Measurements from ENCODE around the gene RNU6-7.

RNU6-7 gene

DNA sequence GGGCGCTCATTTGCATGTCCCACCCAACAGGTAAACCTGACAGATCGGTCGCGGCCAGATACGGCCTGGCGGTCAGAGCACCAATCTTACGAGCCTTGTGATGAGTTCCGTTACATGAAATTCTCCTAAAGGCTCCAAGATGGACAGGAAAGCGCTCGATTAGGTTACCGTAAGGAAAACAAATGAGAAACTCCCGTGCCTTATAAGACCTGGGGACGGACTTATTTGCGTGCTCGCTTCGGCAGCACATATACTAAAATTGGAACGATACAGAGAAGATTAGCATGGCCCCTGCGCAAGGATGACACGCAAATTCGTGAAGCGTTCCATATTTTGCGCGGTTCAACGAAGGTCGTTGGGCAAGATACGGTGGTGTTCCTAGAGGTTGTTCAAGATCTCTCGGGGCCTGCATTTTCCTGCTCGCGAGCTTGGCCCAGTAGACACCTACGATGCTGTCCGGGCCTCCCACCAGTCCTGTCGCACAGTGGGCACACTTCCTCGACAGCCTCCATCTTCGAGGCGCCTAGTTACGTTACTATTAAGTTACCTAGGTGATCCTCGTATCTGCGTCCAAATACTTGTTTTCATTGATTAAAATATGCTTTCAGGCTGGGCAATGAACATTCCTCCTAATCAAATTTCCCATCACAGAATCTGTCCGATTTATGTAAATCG is at the start of gene RNU6-7:
Gene RNU6-7 (plus strand): TSS at position 230 of the 675 bp plus-strand sequence.
- peak; percentile 39 for DNase-seq (ENCODE audit: low read depth)
- TF ChIP-seq, protein P1, sequence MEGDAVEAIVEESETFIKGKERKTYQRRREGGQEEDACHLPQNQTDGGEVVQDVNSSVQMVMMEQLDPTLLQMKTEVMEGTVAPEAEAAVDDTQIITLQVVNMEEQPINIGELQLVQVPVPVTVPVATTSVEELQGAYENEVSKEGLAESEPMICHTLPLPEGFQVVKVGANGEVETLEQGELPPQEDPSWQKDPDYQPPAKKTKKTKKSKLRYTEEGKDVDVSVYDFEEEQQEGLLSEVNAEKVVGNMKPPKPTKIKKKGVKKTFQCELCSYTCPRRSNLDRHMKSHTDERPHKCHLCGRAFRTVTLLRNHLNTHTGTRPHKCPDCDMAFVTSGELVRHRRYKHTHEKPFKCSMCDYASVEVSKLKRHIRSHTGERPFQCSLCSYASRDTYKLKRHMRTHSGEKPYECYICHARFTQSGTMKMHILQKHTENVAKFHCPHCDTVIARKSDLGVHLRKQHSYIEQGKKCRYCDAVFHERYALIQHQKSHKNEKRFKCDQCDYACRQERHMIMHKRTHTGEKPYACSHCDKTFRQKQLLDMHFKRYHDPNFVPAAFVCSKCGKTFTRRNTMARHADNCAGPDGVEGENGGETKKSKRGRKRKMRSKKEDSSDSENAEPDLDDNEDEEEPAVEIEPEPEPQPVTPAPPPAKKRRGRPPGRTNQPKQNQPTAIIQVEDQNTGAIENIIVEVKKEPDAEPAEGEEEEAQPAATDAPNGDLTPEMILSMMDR (IDR thresholded peaks at IDR 0.05; ENCODE audit: insufficient read depth, low read depth, low read length, missing control alignments) = no peak
- H3K4me3 ChIP-seq (ENCODE audit: low read length) = peak within 1 kb of the TSS; percentile 65

DNA sequence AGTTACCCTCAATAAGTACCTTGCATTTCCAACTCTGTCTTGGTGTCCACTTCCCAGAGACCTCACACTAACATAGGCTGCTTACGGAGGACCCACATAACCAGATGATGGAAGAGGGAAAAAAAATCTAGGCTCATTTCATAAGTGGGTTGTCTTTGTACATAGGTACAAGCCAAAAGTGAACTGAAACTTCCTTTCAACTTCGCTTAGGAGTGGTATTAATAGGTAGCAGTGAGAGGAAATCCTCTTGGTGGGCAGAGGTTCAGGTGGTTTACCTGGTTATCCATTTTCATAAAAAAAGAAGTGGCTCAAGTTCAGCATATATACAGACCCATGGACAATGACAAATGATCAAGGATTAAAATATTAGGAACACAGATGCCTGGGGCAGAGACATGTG is 35.8 kb upstream of the RNU6-7 start:
- no peak for DNase-seq (ENCODE audit: low read depth)
- TF ChIP-seq, protein P1 (IDR thresholded peaks at IDR 0.05; ENCODE audit: insufficient read depth, low read depth, low read length, missing control alignments) = no peak
- H3K4me3 ChIP-seq (ENCODE audit: low read length) = no peak overlapping the region

DNA sequence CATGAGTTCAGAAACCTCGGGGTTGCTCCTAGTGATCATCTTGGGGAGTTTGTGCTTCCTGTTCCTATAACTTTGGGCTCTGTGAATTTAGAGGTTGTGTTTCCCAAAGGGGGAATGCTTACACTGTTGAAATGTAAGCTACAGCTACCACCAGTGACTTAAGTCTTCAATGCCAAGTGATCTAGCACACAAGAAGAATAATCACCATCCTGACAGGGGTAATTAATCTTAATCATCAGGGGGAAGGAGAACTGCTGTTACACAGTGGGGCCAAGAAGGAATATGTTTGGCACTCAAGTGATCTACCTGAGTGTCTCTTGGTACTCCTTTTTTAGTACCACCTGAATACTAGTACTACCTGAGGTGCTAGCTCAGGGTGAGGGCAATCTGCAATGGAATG is 34.9 kb upstream of the RNU6-7 start:
- no peak overlapping the region for H3K4me3 ChIP-seq (ENCODE audit: low read length)
- no peak for DNase-seq (ENCODE audit: low read depth)
- TF ChIP-seq, protein P1 (IDR thresholded peaks at IDR 0.05; ENCODE audit: insufficient read depth, low read depth, low read length, missing control alignments) = no peak

DNA sequence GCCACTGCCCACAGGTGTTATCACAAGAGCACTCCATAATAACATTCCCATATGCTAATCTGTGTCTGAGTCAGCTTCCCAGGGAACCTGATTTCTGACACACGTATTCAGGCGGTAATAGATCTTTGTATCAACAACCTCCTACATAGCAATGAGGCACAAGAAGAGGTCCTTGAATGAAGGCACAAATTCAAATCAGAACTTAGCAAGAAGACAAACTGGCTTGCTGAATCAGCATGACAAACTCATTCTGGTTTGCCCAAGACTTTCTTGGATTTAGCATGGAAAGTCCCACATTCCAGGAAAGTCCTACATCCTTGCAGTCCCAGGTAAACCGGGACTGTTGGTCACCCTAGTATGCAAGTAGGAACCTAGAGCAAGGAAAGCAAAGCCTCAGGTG is 33.9 kb upstream of the RNU6-7 start:
- peak; percentile 65 for DNase-seq (ENCODE audit: low read depth)
- TF ChIP-seq, protein P1 (IDR thresholded peaks at IDR 0.05; ENCODE audit: insufficient read depth, low read depth, low read length, missing control alignments) = no peak
- no peak overlapping the region for H3K4me3 ChIP-seq (ENCODE audit: low read length)

DNA sequence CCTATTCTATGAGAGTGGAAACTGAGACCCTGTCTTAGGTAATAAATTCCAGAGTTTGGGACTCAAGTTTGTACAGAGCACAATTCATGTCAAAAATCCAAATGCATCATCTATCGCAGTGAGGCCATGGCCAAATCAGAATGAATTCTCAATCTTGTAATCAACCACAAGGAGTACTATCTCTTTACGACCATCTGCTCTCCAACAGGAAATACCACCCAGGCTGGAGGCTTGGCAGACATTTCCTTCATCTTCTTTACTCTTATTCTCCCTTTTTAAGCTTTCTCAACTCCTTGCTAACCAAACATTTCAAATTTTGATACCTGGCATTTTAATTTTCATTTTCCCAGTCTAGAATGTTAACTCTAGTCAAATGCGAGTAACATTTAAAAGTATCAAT is 32.7 kb upstream of the RNU6-7 start:
- TF ChIP-seq, protein P1 (IDR thresholded peaks at IDR 0.05; ENCODE audit: insufficient read depth, low read depth, low read length, missing control alignments) = no peak
- DNase-seq (ENCODE audit: low read depth) = no peak
- H3K4me3 ChIP-seq (ENCODE audit: low read length) = no peak overlapping the region

DNA sequence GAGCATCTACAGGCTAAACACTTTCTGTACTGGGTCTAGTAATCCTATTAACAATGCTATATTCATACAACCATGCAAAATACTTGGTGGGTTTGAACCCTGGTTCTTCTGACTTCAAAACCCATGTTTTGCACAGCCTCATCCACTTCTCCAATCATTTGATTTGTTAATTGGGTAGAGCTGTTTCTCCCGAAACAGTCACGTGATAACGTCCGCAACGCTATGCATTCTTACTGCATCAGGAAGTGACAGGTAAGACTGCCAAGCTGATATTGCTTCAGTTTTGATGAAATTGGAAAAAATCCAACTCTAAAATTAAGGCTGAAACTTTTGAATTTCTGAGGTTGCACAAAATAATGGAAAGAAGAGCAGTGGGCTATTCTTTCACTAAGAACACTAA is 30.4 kb upstream of the RNU6-7 start:
- no peak overlapping the region for H3K4me3 ChIP-seq (ENCODE audit: low read length)
- TF ChIP-seq, protein P1 (IDR thresholded peaks at IDR 0.05; ENCODE audit: insufficient read depth, low read depth, low read length, missing control alignments) = no peak
- DNase-seq (ENCODE audit: low read depth) = no peak

All from epithelial cell of esophagus (primary cell).